Ramos (cell line): Measurements from ENCODE around the gene RASSF4.

Experiments
- in situ Hi-C: fragments of 300-500 bp; cut with MboI; formaldehyde crosslinking; loops from one replicate; pipeline ENCODE4 v1.14.3; 2022; ENCODE audit warnings: low sequenced_read_pairs; ENCODE audit not compliant: unreplicated experiment

The RASSF4 gene

GRCh38 chr10:44939691-44940401 lies 19.8 kb upstream of the RASSF4 start:
- in situ Hi-C loops = no loop called here

- in situ Hi-C loops = no loop called here
These were observed 15.2 kb upstream of the RASSF4 start for GRCh38 chr10:44944354-44944753.

GRCh38 chr10:44946205-44946604 lies 13.4 kb upstream of the RASSF4 start:
- in situ Hi-C loops = no loop called here

- in situ Hi-C loops = no loop called here
These were observed 12.0 kb upstream of the RASSF4 start for GRCh38 chr10:44947371-44948152.

GRCh38 chr10:44948642-44949041 lies 11.0 kb upstream of the RASSF4 start:
- in situ Hi-C loops = no loop called here

GRCh38 chr10:44949127-44949802 lies 10.3 kb upstream of the RASSF4 start:
- in situ Hi-C loops = no loop called here

DNA sequence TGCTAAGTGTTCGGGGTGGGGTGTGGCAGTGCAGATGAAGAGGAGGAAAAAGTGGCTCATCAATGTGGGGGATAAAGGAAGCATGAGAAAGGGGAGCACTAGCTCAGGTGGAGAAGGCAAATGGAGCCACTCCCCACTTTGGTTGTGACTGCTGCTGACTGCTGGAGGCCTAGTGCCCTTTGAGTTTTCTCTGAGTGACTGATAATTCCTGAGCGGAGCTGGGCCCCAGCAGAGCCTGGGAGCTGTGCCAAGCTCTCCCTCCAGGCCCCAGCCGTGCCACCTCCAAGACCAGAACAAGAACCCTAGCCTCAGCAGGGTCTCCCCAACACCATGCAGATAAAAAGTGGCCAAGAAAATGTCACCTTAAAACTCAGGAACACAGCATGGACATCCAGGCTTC lies 9.7 kb upstream of the RASSF4 start:
- in situ Hi-C loops = no loop called here

- in situ Hi-C loops = no loop called here
These were observed 9.0 kb upstream of the RASSF4 start for GRCh38 chr10:44950326-44951225.

GRCh38 chr10:44951576-44952226 lies 7.9 kb upstream of the RASSF4 start:
- in situ Hi-C loops = no loop called here

DNA sequence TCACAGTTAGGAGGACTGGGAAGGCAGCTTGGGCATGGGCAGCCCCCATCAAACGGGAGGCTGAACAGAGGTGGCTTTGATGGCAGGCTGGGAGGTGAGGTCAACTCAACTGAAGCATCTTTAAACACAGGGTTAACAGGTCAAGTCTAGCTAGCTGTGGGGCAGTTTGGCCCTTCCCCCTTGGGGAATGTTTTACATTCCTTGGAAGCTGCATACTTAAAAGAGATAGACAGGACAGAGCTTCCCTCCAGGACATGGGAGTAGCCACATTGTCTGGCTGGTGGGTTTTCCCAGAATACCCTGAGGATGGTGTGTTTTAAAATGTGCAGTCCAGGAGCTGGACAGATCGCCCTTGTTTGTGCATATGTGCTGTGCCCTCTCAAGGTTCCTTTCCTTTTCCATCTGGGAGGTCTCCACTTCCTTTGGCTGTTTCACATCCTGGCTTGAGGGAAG lies 6.8 kb upstream of the RASSF4 start:
- in situ Hi-C loops = no loop called here

DNA sequence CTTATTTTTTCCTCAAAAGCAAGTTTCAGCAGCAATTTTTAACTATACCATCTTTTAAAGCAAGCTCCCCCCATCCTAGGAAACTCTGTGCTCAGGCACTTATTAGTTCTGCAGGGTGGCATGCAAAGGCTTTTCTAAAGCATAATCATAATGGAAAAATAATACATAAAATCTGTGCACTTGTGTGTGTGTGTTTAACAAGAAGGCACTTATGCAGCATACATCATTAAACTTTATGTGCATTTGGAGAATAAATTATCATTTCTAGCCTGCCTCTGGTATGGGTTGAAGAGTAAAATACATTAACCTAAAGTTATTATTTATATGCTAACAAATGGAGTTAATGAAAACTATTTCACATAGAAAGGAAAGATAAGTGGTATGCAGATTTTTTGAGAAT lies 5.6 kb upstream of the RASSF4 start:
- in situ Hi-C loops = no loop called here

GRCh38 chr10:44954962-44955361 lies 4.6 kb upstream of the RASSF4 start:
- in situ Hi-C loops = no loop called here

DNA sequence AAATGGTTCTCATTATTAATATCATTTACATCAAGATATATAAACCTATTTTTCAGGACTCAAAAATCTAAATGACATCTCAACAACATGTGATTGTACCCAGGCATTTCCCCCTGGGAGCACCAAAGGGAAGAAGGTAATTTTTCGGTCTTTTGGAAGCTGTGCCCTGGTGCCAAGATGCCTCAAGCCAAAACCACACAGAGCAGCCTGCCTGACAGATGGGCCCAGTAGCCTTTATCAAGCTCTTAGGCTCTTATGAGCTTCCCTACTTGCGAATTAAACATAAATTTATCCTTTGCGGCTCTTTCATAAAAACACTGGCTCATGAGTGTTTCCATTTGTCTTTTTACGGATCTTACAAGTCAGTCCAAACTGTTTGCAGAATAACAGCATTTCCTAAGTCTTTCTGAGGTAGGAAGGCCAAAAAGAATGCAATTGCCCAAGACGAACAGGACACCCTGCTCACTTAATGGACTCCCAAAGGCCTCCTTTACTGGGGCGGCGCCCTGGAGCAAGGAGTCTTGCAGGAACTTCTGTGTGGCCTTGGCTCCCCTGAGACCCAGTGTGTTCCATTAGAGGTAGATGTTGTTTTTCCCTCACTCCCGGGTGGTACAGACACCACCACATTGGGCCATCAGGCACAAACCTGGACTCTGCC lies 4.1 kb upstream of the RASSF4 start:
- in situ Hi-C loops = no loop called here

- in situ Hi-C loops = no loop called here
These were observed 3.4 kb upstream of the RASSF4 start for GRCh38 chr10:44956226-44956625.

GRCh38 chr10:44956717-44957706 lies 2.6 kb upstream of the RASSF4 start:
- in situ Hi-C loops = no loop called here

DNA sequence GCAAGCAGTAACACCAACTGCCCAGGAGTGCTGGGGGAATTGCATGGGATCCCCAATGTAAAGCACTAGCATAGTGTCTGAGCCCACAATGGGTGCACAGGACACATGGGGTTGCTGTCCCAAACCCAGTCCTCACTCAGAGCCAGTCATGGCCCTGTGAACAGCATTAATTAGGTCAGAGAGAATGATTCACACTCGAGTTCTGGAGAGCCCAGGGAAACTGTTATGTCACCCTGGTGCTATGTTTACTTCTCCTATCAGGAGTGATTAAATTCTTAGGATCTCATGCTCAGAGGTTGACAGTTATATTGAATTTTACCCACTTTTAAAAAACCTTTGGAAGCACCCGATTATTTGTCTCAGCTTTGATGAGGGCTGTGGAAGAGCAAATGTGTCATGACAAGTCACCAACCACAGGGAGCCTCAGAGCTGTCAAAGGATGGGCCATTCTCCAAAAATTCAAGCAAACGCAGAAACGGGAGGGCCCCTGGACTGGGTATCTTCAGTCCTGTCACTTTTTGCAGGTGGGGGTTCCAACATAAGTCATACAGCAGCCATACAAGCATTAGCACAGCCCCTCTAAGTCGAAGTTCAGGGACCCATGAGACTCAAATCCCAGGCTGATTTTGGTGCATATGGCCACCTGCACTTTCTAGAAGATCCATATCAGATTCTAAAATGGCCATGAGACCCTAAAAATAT lies 1.3 kb upstream of the RASSF4 start:
- in situ Hi-C loops = no loop called here

GRCh38 chr10:44958898-44959246 lies 730 bp upstream of the RASSF4 start:
- in situ Hi-C loops = no loop called here

GRCh38 chr10:44960088-44960460 lies 472 bp downstream of the RASSF4 start:
- in situ Hi-C loops = no loop called here
